NCI-H1092 treated with DMSO at 0.1 percent for 48 hours (cell line): ENCODE measurements around the gene ATP6V0B.

Experiments used
- DNase-seq: peaks from one replicate; lab custom pipeline; 2025; lab: John Stamatoyannopoulos, UW

ATP6V0B gene

GRCh38 chr1:44002606-44003157 is 27.9 kb downstream of the ATP6V0B start:
- DNase-seq = no peak

- no peak for DNase-seq
Measured at GRCh38 chr1:44008259-44008658, 33.5 kb downstream of the ATP6V0B start.

GRCh38 chr1:44010935-44011471 is 36.2 kb downstream of the ATP6V0B start:
- DNase-seq = no peak

GRCh38 chr1:44012404-44012803 is 37.6 kb downstream of the ATP6V0B start:
- DNase-seq = no peak

- no peak for DNase-seq
Measured at GRCh38 chr1:44012941-44013609, 38.3 kb downstream of the ATP6V0B start.

- no peak for DNase-seq
Measured at GRCh38 chr1:44013949-44014348, 39.2 kb downstream of the ATP6V0B start.

GRCh38 chr1:44014365-44015104 is 39.8 kb downstream of the ATP6V0B start:
- DNase-seq = no peak

GRCh38 chr1:44015206-44015605 is 40.4 kb downstream of the ATP6V0B start:
- DNase-seq = no peak

- no peak for DNase-seq
Measured at GRCh38 chr1:44016041-44016889, 41.5 kb downstream of the ATP6V0B start.

GRCh38 chr1:44016890-44017400 is 42.2 kb downstream of the ATP6V0B start:
- no peak for DNase-seq

- peak; percentile 38 for DNase-seq
Measured at GRCh38 chr1:44019466-44019948, 44.7 kb downstream of the ATP6V0B start.

- DNase-seq = no peak
Measured at GRCh38 chr1:44020464-44020863, 45.7 kb downstream of the ATP6V0B start.

- no peak for DNase-seq
Measured at GRCh38 chr1:44021156-44021555, 46.4 kb downstream of the ATP6V0B start.

- DNase-seq = no peak
Measured at GRCh38 chr1:44021581-44022321, 47.0 kb downstream of the ATP6V0B start.

- DNase-seq = no peak
Measured at GRCh38 chr1:44024031-44024902, 49.5 kb downstream of the ATP6V0B start.

- no peak for DNase-seq
Measured at GRCh38 chr1:44024903-44025525, 50.3 kb downstream of the ATP6V0B start.

GRCh38 chr1:44025816-44026215 is 51.1 kb downstream of the ATP6V0B start:
- DNase-seq = no peak

- DNase-seq = no peak
Measured at GRCh38 chr1:44027320-44027719, 52.6 kb downstream of the ATP6V0B start.
